ENCODE data around the gene IGSF9B.

DNA sequence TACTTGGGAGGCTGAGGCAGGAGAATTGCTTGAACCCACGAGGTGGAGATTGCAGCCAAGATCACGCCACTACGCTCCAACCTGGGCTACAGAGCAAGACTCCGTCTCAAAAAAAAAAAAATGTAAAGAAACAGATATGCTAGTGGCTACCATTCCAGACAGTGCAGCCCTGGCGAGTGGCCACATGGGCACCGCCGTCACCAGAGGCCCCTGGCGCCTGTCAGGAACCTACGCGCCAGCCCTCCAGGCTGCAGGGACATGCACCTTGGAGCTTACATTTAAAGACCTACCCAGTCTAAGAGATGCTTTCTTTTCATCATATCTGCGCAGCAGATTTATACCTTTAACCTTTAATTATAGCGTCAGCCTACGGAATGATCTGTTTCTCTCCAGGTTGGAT, 37.2 kb upstream of the IGSF9B start:
- TF ChIP-seq CTCF (IDR thresholded peaks at IDR 0.05), result no peak
- no peak for TF ChIP-seq POLR2A (IDR thresholded peaks at IDR 0.05)
- no peak for TF ChIP-seq EP300 (IDR thresholded peaks at IDR 0.05)
